A549 (cell line): ENCODE measurements around the gene ADAMTS15. TPM values are rescaled to one million over a fixed set of nuclear protein-coding genes. Genes with fewer than 3 reads are reported as not detected.

Source experiments
- ATAC-seq, 2 experiments: fragments of 200-7000 bp in 1 of 2; fragments of >200 bp in 1 of 2; cut with Nextera tagmentation in 1 of 2; cut with Tn5 transposase in 1 of 2; 3 replicates each; pipeline versions ENCODE4 v1.8.0 to v1.9.1; 2018 to 2020; ENCODE audit warnings: mild to moderate bottlenecking in 1 of 2, moderate library complexity in 1 of 2
- CTCF ChIA-PET: fragments of 300-600 bp; sonication (Branson Sonifier 250); formaldehyde crosslinking; extraction: SDS; loops from one replicate; lab custom pipeline; 2021; ENCODE audit warnings: antibody characterized with exemption, inconsistent platforms; lab: Yijun Ruan, JAX
- POLR2A ChIA-PET: fragments of 350-600 bp; formaldehyde crosslinking; extraction: SDS; loops from one replicate; lab custom pipeline; 2021; ENCODE audit warnings: antibody characterized with exemption, inconsistent platforms; lab: Yijun Ruan, JAX
- DNase-seq, 2 experiments: peaks; one replicate each; pipeline versions ENCODE4 v3.0.0 to v3.0.0-alpha.2; 2011 to 2016; ENCODE audit warnings: low read depth in 1 of 2, low spot score in 1 of 2
- FAIRE-seq: peaks from 2 replicates; lab custom pipeline; 2011; peaks lifted over from hg19 to GRCh38; lab: Jason Lieb, UNC
- H3K27ac ChIP-seq, 2 experiments: fragments of >200 bp; sonication (Bioruptor Twin); formaldehyde crosslinking; 3 replicates each; pipeline ENCODE4 v1.5.1; 2016 to 2017
- H3K4me1 ChIP-seq: fragments of >200 bp; sonication (Bioruptor Twin); formaldehyde crosslinking; 3 replicates; pipeline ENCODE4 v1.6.1; 2016
- H3K4me2 ChIP-seq: fragments of >200 bp; sonication (Bioruptor Twin); formaldehyde crosslinking; 3 replicates; pipeline ENCODE4 v1.6.1; 2016
- H3K4me3 ChIP-seq: fragments of >200 bp; sonication (Bioruptor Twin); formaldehyde crosslinking; 3 replicates; pipeline ENCODE4 v1.5.1; 2016
- H3K9me3 ChIP-seq: fragments of >200 bp; sonication (Bioruptor Twin); formaldehyde crosslinking; 3 replicates; pipeline ENCODE4 v1.6.1; 2016
- CEBPB ChIP-seq, 2 experiments: fragments of >200 bp in 1 of 2; sonication (Bioruptor Twin) in 1 of 2; formaldehyde crosslinking in 1 of 2; IDR thresholded peaks; 2 replicates each; pipeline ENCODE4 v1.6.1; 2012 to 2016
- EHMT2 ChIP-seq: fragments of 200-600 bp; sonication (generic); IDR thresholded peaks from 2 replicates; pipeline ENCODE4 v1.6.1; 2016; ENCODE audit warnings: antibody characterized with exemption, low read depth, mild to moderate bottlenecking, moderate library complexity
- EP300 ChIP-seq, 2 experiments: fragments of >200 bp; sonication (Bioruptor Twin); formaldehyde crosslinking; IDR thresholded peaks; 2 replicates in 1 of 2; 3 replicates in 1 of 2; pipeline ENCODE4 v1.6.1; 2016 to 2017
- ESRRA ChIP-seq: fragments of 150-350 bp; IDR thresholded peaks from 2 replicates; pipeline ENCODE4 v1.6.1; 2014; ENCODE audit warnings: mild to moderate bottlenecking, low read length, borderline replicate concordance
- GATA3 ChIP-seq: IDR thresholded peaks from 2 replicates; pipeline ENCODE4 v1.6.1; 2012; ENCODE audit warnings: borderline replicate concordance
- HDAC2 ChIP-seq: fragments of 200-600 bp; sonication (generic); IDR thresholded peaks from 2 replicates; pipeline ENCODE4 v1.6.1; 2016
- HEYL ChIP-seq: fragments of 250-450 bp; sonication (Bioruptor Pico); IDR thresholded peaks from 2 replicates; pipeline ENCODE4 v1.8.0; 2021; ENCODE audit warnings: mild to moderate bottlenecking, moderate library complexity
- HOXA7 ChIP-seq: fragments of 250-450 bp; sonication (Bioruptor Pico); IDR thresholded peaks from 2 replicates; pipeline ENCODE4 v1.5.0; 2020; ENCODE audit warnings: mild to moderate bottlenecking, moderate library complexity
- HOXB13 ChIP-seq: fragments of 250-450 bp; sonication (Bioruptor Pico); IDR thresholded peaks from 2 replicates; pipeline ENCODE4 v1.5.0; 2020; ENCODE audit warnings: low read depth, mild to moderate bottlenecking, moderate library complexity
- HOXB5 ChIP-seq: fragments of 250-450 bp; sonication (Bioruptor Pico); IDR thresholded peaks from 2 replicates; pipeline ENCODE4 v1.5.0; 2020; ENCODE audit warnings: mild to moderate bottlenecking, moderate library complexity
- KDM1A ChIP-seq: fragments of 200-600 bp; sonication (generic); IDR thresholded peaks from 2 replicates; pipeline ENCODE4 v1.6.1; 2016; ENCODE audit warnings: low read depth, mild to moderate bottlenecking
- KDM5A ChIP-seq: fragments of 200-600 bp; sonication (generic); IDR thresholded peaks from 2 replicates; pipeline ENCODE4 v1.6.1; 2016; ENCODE audit warnings: antibody characterized with exemption, mild to moderate bottlenecking
- NPAS2 ChIP-seq: fragments of 250-450 bp; sonication (Bioruptor Pico); IDR thresholded peaks from 2 replicates; pipeline ENCODE4 v1.8.0; 2022; ENCODE audit warnings: mild to moderate bottlenecking, moderate library complexity, borderline replicate concordance
- PHF8 ChIP-seq: fragments of 200-600 bp; sonication (generic); IDR thresholded peaks from 2 replicates; pipeline ENCODE4 v1.6.1; 2016; ENCODE audit warnings: low read depth, mild to moderate bottlenecking, antibody characterized with exemption, moderate library complexity, borderline replicate concordance
- POLR2AphosphoS2 ChIP-seq: conservative IDR thresholded peaks from 2 replicates; pipeline ENCODE4 v1.6.1; 2012; ENCODE audit warnings: low read length, improper control_type of control experiment, inconsistent platforms
- RAD21 ChIP-seq, 2 experiments: fragments of >200 bp in 1 of 2; sonication (Bioruptor Twin) in 1 of 2; formaldehyde crosslinking in 1 of 2; IDR thresholded peaks in 1 of 2; conservative IDR thresholded peaks in 1 of 2; 2 replicates in 1 of 2; 3 replicates in 1 of 2; pipeline ENCODE4 v1.6.1; 2012 to 2018; ENCODE audit warnings: inconsistent platforms in 1 of 2
- RARB ChIP-seq: fragments of 250-450 bp; sonication (Bioruptor Pico); IDR thresholded peaks from 2 replicates; pipeline ENCODE4 v1.8.0; 2021; ENCODE audit warnings: mild to moderate bottlenecking, moderate library complexity
- RFX5 ChIP-seq: fragments of 450-650 bp; IDR thresholded peaks from 2 replicates; pipeline ENCODE4 v1.7.1; 2014; ENCODE audit warnings: antibody characterized with exemption, mild to moderate bottlenecking, moderate library complexity
- SMC3 ChIP-seq: fragments of >200 bp; sonication (Bioruptor Twin); formaldehyde crosslinking; IDR thresholded peaks from 3 replicates; pipeline ENCODE4 v1.6.1; 2018; ENCODE audit warnings: inconsistent platforms
- ZC3H11A ChIP-seq: fragments of 450-650 bp; IDR thresholded peaks from 2 replicates; pipeline ENCODE4 v1.6.1; 2014; ENCODE audit warnings: antibody characterized with exemption, mild to moderate bottlenecking
- ZFP36 ChIP-seq: fragments of 450-650 bp; IDR thresholded peaks from 2 replicates; pipeline ENCODE4 v1.6.1; 2014; ENCODE audit warnings: borderline replicate concordance; ENCODE audit not compliant: partially characterized antibody
- ZNF302 ChIP-seq: fragments of 250-450 bp; sonication (Bioruptor Pico); IDR thresholded peaks from 2 replicates; pipeline ENCODE4 v1.9.0; 2021; ENCODE audit warnings: inconsistent platforms, mild to moderate bottlenecking, moderate library complexity
- ZSCAN20 ChIP-seq: fragments of 250-450 bp; sonication (Bioruptor Pico); IDR thresholded peaks from 2 replicates; pipeline ENCODE4 v1.8.0; 2022; ENCODE audit warnings: mild to moderate bottlenecking, moderate library complexity
- WGBS: methylation state at CpG from one replicate; pipeline ENCODE4 v1.1.6; 2017; ENCODE audit errors: missing lambda C conversion rate; 5-methylcytosine and 5-hydroxymethylcytosine counted together
- polyA plus RNA-seq, 4 experiments: library from polyadenylated mRNA; depleted of rRNA in 3 of 4; stranded (reverse); fragments of >200 nt; fragmentation: RNase III in 1 of 4; extraction: RNeasy Plus Mini Kit Qiagen cat#74134 plus additional on column Dnase treatment in 1 of 4; gene quantifications; 2 replicates in 3 of 4; 3 replicates in 1 of 4; pipeline ENCODE4 v1.2.3, GENCODE V29; 2011 to 2017
- TF ChIP-seq, protein P1 (sequence below): IDR thresholded peaks from 2 replicates; pipeline ENCODE4 v1.6.1; 2012
- TF ChIP-seq, protein P2 (sequence below): IDR thresholded peaks from 2 replicates; pipeline ENCODE4 v1.6.1; 2012; ENCODE audit warnings: low read depth, borderline replicate concordance
- TF ChIP-seq, protein P3 (sequence below): fragments of 150-350 bp; IDR thresholded peaks from 2 replicates; pipeline ENCODE4 v1.6.1; 2014; ENCODE audit warnings: low read depth, mild to moderate bottlenecking, low read length
- TF ChIP-seq, protein P4 (sequence below): fragments of 200-600 bp; sonication (generic); IDR thresholded peaks from 2 replicates; pipeline ENCODE4 v1.6.1; 2016; ENCODE audit warnings: antibody characterized with exemption, mild to moderate bottlenecking, moderate library complexity
- TF ChIP-seq, protein P5 (sequence below): fragments of >200 bp; sonication (Bioruptor Twin); formaldehyde crosslinking; IDR thresholded peaks from 3 replicates; pipeline ENCODE4 v1.6.1; 2016

ADAMTS15 gene
- polyA plus RNA-seq, 2 of the 4 experiments (the other 2 are of a cell fraction) = 2.2 to 4.0 TPM

DNA sequence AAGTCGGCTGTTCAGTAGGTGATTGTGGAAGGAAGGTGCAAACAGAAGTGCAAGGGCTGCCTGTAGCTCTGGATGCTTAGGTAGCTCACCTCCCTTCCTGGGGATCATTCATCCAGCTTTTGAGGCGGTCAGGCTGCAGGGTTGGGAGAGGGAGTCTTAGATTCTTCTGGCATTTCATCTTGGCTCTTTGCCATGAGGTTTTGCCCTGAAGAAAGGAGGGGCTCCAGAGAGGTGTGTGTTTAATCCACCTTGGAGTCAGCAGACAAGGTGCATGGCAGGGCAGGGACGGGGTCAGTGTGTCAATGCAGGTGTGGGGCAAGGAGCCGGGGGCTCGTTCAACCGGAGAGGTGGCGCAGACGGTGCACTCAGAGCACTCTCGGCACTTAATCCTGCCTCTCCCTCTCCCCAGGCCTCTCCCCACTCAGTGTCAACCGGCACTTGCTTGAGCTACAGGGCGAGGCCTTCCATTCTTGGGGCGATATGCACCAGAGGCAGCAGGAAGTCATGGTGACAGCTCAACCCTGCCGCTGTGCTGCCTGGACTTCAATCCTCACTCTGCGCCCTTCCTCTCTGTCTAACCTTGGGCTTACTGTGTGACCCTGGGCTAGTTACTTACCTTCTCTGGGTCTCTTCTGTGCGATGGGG is 7.2 kb downstream of the ADAMTS15 start:
- peaks cover 6% of the 10 kb centered on the region; the same call in 1 of the 3 replicates for H3K4me1 ChIP-seq
- no peak overlapping the region for H3K4me2 ChIP-seq
- TF ChIP-seq RAD21 (conservative IDR thresholded peaks at IDR 0.05 in 1 of 2, IDR thresholded peaks at IDR 0.05 in 1 of 2) (no peak), GATA3 (no peak), HOXB5 (no peak), HEYL (no peak), RFX5 (no peak), EHMT2 (no peak), POLR2AphosphoS2 (no peak), ZNF302 (CRISPR knock-in tag) (no peak), HOXA7 (CRISPR knock-in tag) (no peak), RARB (no peak), SMC3 (no peak), HDAC2 (no peak), KDM5A (no peak), PHF8 (no peak), ZC3H11A (no peak), ZSCAN20 (CRISPR knock-in tag) (no peak), HOXB13 (no peak)
- TF ChIP-seq, protein P1, sequence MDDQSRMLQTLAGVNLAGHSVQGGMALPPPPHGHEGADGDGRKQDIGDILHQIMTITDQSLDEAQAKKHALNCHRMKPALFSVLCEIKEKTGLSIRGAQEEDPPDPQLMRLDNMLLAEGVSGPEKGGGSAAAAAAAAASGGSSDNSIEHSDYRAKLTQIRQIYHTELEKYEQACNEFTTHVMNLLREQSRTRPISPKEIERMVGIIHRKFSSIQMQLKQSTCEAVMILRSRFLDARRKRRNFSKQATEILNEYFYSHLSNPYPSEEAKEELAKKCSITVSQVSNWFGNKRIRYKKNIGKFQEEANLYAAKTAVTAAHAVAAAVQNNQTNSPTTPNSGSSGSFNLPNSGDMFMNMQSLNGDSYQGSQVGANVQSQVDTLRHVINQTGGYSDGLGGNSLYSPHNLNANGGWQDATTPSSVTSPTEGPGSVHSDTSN = no peak
- ATAC-seq (no peak), DNase-seq (no peak), FAIRE-seq (no peak)
- POLR2A ChIA-PET = no interaction called here
- CTCF ChIA-PET = interaction anchor here (1.3 kb wide), 1 partner anchor 21 kb away, joined by 3 read pairs; no protein-coding TSS in a partner anchor
- 82% methylated on average over 14 of the region's 15 CpGs for WGBS
- no peak overlapping the region for H3K4me3 ChIP-seq
- no peaks in the 10 kb centered on the region for H3K9me3 ChIP-seq
- H3K27ac ChIP-seq = no peak overlapping the region

DNA sequence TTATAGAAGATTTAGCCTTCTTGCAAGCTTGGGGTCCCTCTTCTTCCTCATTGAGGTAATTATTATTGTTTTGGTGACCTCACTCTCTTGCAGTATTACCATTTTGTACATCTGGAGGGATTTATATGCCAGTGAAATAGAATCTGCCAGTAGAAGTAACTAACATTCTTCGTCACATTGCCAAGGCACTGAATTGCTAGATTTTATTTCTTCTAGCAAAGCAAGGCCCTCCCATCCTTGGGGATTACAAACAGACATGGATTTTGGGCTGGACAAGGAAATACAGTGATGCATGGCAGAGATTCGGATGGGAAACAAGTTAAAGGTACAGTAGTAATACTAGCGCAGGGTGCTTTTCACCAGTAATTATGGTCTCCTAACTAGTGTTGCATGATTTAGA is 7.8 kb downstream of the ADAMTS15 start:
- POLR2A ChIA-PET = no interaction called here
- CTCF ChIA-PET = interaction anchor here (1.3 to 1.9 kb wide), 2 partner anchors 22 to 406 kb away, joined by 3 to 5 read pairs; no protein-coding TSS in a partner anchor

More for the DNA sequence above, 7.8 kb downstream of the ADAMTS15 start:
- FAIRE-seq (no peak), ATAC-seq (no peak), DNase-seq (no peak)
- Histone ChIP-seq H3K4me1 (0 out of 3 replicates have a peak, but pooled peaks cover under 1% of the 10 kb centered on the region), H3K9me3 (no peaks in the 10 kb centered on the region), H3K27ac (no peak overlapping the region), H3K4me3 (no peak overlapping the region), H3K4me2 (no peak overlapping the region)
- TF ChIP-seq PHF8 = no peak
- TF ChIP-seq NPAS2 (CRISPR knock-in tag) = no peak
- TF ChIP-seq CEBPB (IDR thresholded peaks at IDR 0.05) = no peak
- TF ChIP-seq, protein P2, sequence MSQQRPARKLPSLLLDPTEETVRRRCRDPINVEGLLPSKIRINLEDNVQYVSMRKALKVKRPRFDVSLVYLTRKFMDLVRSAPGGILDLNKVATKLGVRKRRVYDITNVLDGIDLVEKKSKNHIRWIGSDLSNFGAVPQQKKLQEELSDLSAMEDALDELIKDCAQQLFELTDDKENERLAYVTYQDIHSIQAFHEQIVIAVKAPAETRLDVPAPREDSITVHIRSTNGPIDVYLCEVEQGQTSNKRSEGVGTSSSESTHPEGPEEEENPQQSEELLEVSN = no peak
- TF ChIP-seq ESRRA = no peak
- TF ChIP-seq, protein P3, sequence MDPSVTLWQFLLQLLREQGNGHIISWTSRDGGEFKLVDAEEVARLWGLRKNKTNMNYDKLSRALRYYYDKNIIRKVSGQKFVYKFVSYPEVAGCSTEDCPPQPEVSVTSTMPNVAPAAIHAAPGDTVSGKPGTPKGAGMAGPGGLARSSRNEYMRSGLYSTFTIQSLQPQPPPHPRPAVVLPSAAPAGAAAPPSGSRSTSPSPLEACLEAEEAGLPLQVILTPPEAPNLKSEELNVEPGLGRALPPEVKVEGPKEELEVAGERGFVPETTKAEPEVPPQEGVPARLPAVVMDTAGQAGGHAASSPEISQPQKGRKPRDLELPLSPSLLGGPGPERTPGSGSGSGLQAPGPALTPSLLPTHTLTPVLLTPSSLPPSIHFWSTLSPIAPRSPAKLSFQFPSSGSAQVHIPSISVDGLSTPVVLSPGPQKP = no peak
- TF ChIP-seq, protein P4, sequence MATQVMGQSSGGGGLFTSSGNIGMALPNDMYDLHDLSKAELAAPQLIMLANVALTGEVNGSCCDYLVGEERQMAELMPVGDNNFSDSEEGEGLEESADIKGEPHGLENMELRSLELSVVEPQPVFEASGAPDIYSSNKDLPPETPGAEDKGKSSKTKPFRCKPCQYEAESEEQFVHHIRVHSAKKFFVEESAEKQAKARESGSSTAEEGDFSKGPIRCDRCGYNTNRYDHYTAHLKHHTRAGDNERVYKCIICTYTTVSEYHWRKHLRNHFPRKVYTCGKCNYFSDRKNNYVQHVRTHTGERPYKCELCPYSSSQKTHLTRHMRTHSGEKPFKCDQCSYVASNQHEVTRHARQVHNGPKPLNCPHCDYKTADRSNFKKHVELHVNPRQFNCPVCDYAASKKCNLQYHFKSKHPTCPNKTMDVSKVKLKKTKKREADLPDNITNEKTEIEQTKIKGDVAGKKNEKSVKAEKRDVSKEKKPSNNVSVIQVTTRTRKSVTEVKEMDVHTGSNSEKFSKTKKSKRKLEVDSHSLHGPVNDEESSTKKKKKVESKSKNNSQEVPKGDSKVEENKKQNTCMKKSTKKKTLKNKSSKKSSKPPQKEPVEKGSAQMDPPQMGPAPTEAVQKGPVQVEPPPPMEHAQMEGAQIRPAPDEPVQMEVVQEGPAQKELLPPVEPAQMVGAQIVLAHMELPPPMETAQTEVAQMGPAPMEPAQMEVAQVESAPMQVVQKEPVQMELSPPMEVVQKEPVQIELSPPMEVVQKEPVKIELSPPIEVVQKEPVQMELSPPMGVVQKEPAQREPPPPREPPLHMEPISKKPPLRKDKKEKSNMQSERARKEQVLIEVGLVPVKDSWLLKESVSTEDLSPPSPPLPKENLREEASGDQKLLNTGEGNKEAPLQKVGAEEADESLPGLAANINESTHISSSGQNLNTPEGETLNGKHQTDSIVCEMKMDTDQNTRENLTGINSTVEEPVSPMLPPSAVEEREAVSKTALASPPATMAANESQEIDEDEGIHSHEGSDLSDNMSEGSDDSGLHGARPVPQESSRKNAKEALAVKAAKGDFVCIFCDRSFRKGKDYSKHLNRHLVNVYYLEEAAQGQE = no peak
- no peak for TF ChIP-seq EP300 (IDR thresholded peaks at IDR 0.05)
- no peak for TF ChIP-seq ZFP36
- TF ChIP-seq, protein P5, sequence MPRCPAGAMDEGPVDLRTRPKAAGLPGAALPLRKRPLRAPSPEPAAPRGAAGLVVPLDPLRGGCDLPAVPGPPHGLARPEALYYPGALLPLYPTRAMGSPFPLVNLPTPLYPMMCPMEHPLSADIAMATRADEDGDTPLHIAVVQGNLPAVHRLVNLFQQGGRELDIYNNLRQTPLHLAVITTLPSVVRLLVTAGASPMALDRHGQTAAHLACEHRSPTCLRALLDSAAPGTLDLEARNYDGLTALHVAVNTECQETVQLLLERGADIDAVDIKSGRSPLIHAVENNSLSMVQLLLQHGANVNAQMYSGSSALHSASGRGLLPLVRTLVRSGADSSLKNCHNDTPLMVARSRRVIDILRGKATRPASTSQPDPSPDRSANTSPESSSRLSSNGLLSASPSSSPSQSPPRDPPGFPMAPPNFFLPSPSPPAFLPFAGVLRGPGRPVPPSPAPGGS = no peak
- no peak for TF ChIP-seq KDM1A
- no peak for TF ChIP-seq RARB
- WGBS = 90% methylated on average over 3 of the region's 3 CpGs
